SK-N-SH (cell line): ENCODE results near the gene ACER3. TPM values are rescaled to one million over a fixed set of nuclear protein-coding genes. Genes with fewer than 3 reads are reported as not detected.
"Not testable (repeated sequence)": the region's sequence is repeated elsewhere in the genome, so short reads cannot be mapped to it uniquely, and the experiment has no call there.

ENCODE experiments used
- CTCF ChIA-PET: fragments of 300-600, 350-600 bp; formaldehyde crosslinking; extraction: SDS; loops from one replicate; lab custom pipeline; 2021; lab: Yijun Ruan, JAX
- POLR2A ChIA-PET: fragments of 350-600 bp; sonication (Branson Sonifier 250); formaldehyde crosslinking; extraction: SDS; loops from one replicate; lab custom pipeline; 2020; ENCODE audit warnings: antibody characterized with exemption, inconsistent platforms; lab: Yijun Ruan, JAX
- DNase-seq: peaks from one replicate; pipeline ENCODE4 v3.0.0; 2012
- H2AFZ ChIP-seq: fragments of 200-600 bp; sonication (generic); 2 replicates; pipeline ENCODE4 v1.8.1; 2016; ENCODE audit warnings: antibody characterized with exemption, mild to moderate bottlenecking, low read depth
- H3F3A ChIP-seq: fragments of 200-600 bp; sonication (generic); replicated peaks from 2 replicates; pipeline ENCODE3; 2016; ENCODE audit warnings: antibody characterized with exemption, mild to moderate bottlenecking; ENCODE audit not compliant: insufficient read depth
- H3K27ac ChIP-seq, 2 experiments: fragments of 200-500 bp in 1 of 2; fragments of 200-600 bp in 1 of 2; sonication (Bioruptor generic) in 1 of 2; sonication (generic), shearing (Covaris generic) in 1 of 2; 2 replicates each; pipeline versions ENCODE4 v1.5.1 to v1.6.1; 2014 to 2016; ENCODE audit warnings: low read depth in 2 of 2, inconsistent platforms in 1 of 2, low read length in 1 of 2, mild to moderate bottlenecking in 1 of 2, mixed read lengths in 1 of 2
- H3K27me3 ChIP-seq: fragments of 200-600 bp; sonication (generic), shearing (Covaris generic); 2 replicates; pipeline ENCODE4 v1.6.1; 2016; ENCODE audit warnings: mixed run types; ENCODE audit not compliant: insufficient read depth
- H3K36me3 ChIP-seq, 2 experiments: fragments of 200-500 bp in 1 of 2; fragments of 200-600 bp in 1 of 2; sonication (Bioruptor generic) in 1 of 2; sonication (generic) in 1 of 2; replicated peaks in 1 of 2; 2 replicates each; pipeline versions ENCODE3 to v1.5.1; 2014 to 2016; ENCODE audit warnings: low read length in 1 of 2, mild to moderate bottlenecking in 1 of 2; ENCODE audit not compliant: insufficient read depth in 2 of 2, control insufficient read depth in 1 of 2
- H3K4me1 ChIP-seq, 2 experiments: fragments of 200-500 bp in 1 of 2; fragments of 200-600 bp in 1 of 2; sonication (Bioruptor generic) in 1 of 2; sonication (generic), shearing (Covaris generic) in 1 of 2; 2 replicates each; pipeline versions ENCODE4 v1.5.1 to v1.6.1; 2014 to 2016; ENCODE audit warnings: low read depth in 1 of 2, low read length in 1 of 2, mixed run types in 1 of 2; ENCODE audit not compliant: insufficient read depth in 2 of 2, control insufficient read depth in 1 of 2
- H3K4me2 ChIP-seq: fragments of 200-600 bp; sonication (generic), shearing (Covaris generic); 2 replicates; pipeline ENCODE4 v1.6.1; 2017; ENCODE audit warnings: mixed run types
- H3K4me3 ChIP-seq, 2 experiments: fragments of 200-500 bp in 1 of 2; fragments of 200-600 bp in 1 of 2; sonication (Bioruptor generic) in 1 of 2; sonication (generic), shearing (Covaris generic) in 1 of 2; 2 replicates each; pipeline versions ENCODE4 v1.5.1 to v1.8.1; 2014 to 2016; ENCODE audit warnings: low read depth in 2 of 2, inconsistent platforms in 1 of 2, low read length in 1 of 2, mild to moderate bottlenecking in 1 of 2, mixed read lengths in 1 of 2, moderate library complexity in 1 of 2
- H3K79me2 ChIP-seq: fragments of 200-600 bp; sonication (generic); 2 replicates; pipeline ENCODE4 v1.8.1; 2017; ENCODE audit warnings: mild to moderate bottlenecking; ENCODE audit not compliant: insufficient read depth
- H3K9ac ChIP-seq: fragments of 200-600 bp; sonication (generic); 2 replicates; pipeline ENCODE4 v1.6.1; 2017; ENCODE audit warnings: mixed run types
- H3K9me2 ChIP-seq: fragments of 200-600 bp; sonication (generic); 2 replicates; pipeline ENCODE4 v1.6.1; 2017; ENCODE audit warnings: mixed run types
- H3K9me3 ChIP-seq: fragments of 200-600 bp; sonication (generic); 2 replicates; pipeline ENCODE4 v1.6.1; 2017; ENCODE audit warnings: mixed run types, mild to moderate bottlenecking, moderate library complexity
- H4K20me1 ChIP-seq: fragments of 200-600 bp; sonication (generic); 2 replicates; pipeline ENCODE4 v1.6.1; 2017; ENCODE audit warnings: mild to moderate bottlenecking, mixed run types; ENCODE audit not compliant: insufficient read depth
- EZH2phosphoT487 ChIP-seq: fragments of 200-600 bp; sonication (generic); IDR thresholded peaks from 2 replicates; pipeline ENCODE4 v1.6.1; 2017; ENCODE audit warnings: low read depth, mixed run types, mild to moderate bottlenecking, antibody characterized with exemption, moderate library complexity, borderline replicate concordance
- RXRA ChIP-seq: IDR thresholded peaks from 2 replicates; pipeline ENCODE4 v1.4.0; 2012; ENCODE audit warnings: low read depth, mild to moderate bottlenecking, borderline replicate concordance
- TCF12 ChIP-seq: IDR thresholded peaks from 2 replicates; pipeline ENCODE4 v1.4.0; 2012
- WGBS: methylation state at CpG from one replicate; pipeline ENCODE4 v1.1.6; 2017; ENCODE audit warnings: low lambda C conversion rate; 5-methylcytosine and 5-hydroxymethylcytosine counted together
- polyA plus RNA-seq, 3 experiments: library from polyadenylated mRNA; depleted of rRNA; stranded (reverse); fragments of >200 nt; gene quantifications; 2 replicates each; pipeline ENCODE4 v1.2.3, GENCODE V29; 2012

ACER3 gene
- polyA plus RNA-seq, 1 of the 3 experiments (the other 2 are of a cell fraction): 5.4 TPM

GRCh38 chr11:76861490-76861953, 804 bp downstream of the ACER3 start:
- no peak for DNase-seq
- ChIA-PET CTCF (interaction anchor here (0.9 kb wide), 1 partner anchor 57 kb away, joined by 3 read pairs; no protein-coding TSS in a partner anchor), POLR2A (no interaction called here)
- no peaks in the 10 kb centered on the region for H3F3A ChIP-seq
- H3K4me2 ChIP-seq: peak overlapping the region; percentile 84
- no peaks in the 10 kb centered on the region for H4K20me1 ChIP-seq
- H3K36me3 ChIP-seq: no peaks in the 10 kb centered on the region
- H3K27ac ChIP-seq: peak overlapping the region; percentile 67 to 70; a peak in 2 of 4 replicates
- peaks cover 20% of the 10 kb centered on the region for H3K79me2 ChIP-seq
- H3K4me1 ChIP-seq: peaks cover 7 to 10% of the 10 kb centered on the region in 2 experiments; a peak in 3 of 4 replicates
- no peaks in the 10 kb centered on the region for H3K9me2 ChIP-seq
- peak overlapping the region; percentile 64 to 80 for H3K4me3 ChIP-seq
- H2AFZ ChIP-seq: peak overlapping the region; percentile 87
- H3K27me3 ChIP-seq: no peaks in the 10 kb centered on the region
- no peak for TF ChIP-seq RXRA
- no peaks in the 10 kb centered on the region for H3K9me3 ChIP-seq
- H3K9ac ChIP-seq: peak overlapping the region; percentile 90
- 34% methylated on average over 6 of the region's 6 CpGs for WGBS

DNA sequence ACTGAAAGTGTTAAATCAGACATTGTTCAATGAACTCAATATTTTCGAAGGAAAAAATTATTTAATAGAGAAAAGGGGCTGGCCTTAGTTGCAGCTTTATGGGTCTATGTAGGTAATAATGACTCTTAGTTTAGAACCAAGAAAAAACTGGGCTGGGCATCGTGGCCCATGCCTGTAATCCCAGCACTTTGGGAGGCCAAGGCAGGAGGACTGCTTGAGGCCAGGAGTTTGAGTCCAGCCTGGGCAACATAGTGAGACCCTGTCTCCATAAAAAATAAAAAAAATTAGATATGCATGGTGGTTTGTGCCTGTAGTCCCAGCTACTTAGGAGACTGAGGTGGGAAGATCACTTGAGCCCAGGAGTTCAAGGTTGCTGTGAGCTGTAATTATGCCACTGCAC, 2.1 kb downstream of the ACER3 start:
- H3K79me2 ChIP-seq: peaks cover 20% of the 10 kb centered on the region
- POLR2A ChIA-PET, H3K4me1 ChIP-seq, H3K27me3 ChIP-seq, H3K4me3 ChIP-seq, DNase-seq, H3K9me2 ChIP-seq, H3K9me3 ChIP-seq, H3K36me3 ChIP-seq, H3K27ac ChIP-seq, H4K20me1 ChIP-seq, H3F3A ChIP-seq, H2AFZ ChIP-seq, H3K9ac ChIP-seq, H3K4me2 ChIP-seq: not testable (repeated sequence)
- CTCF ChIA-PET: interaction anchor here (1.1 kb wide), 1 partner anchor 57 kb away, joined by 3 read pairs; no protein-coding TSS in a partner anchor
- 80% methylated on average over 2 of the region's 2 CpGs for WGBS

DNA sequence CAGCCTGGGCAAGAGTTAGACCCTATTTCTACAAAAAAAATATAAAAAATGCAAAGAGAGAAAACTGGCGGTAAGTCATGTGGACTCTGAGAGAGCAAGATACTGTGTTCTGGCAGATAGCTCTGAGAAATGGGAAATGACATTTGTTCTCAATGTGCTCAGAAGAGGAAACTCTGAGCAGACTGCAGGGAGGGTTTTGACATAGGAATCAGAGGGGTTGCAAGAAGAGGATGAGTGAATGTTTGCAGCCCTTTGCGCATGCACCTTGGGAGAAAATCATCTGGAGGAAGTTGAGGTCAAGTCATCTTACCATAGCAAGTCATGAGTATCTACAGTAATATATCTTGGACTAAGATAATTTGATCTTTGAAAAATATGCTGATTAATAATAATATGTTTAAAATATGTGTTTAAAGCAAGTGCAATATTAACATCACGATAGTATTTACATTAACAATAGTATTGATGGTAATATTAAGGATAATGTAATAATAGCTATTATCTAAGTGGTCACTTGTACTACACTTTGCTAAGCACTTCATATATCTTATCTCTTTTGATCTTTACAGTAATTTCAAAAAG, 2.6 kb downstream of the ACER3 start:
- no peak for DNase-seq
- H3K27ac ChIP-seq: no peak overlapping the region
- peaks cover 7 to 10% of the 10 kb centered on the region in 2 experiments; a peak in 3 of 4 replicates for H3K4me1 ChIP-seq
- H3K36me3 ChIP-seq: no peaks in the 10 kb centered on the region
- POLR2A ChIA-PET: no interaction called here
- no peak overlapping the region for H2AFZ ChIP-seq
- no peaks in the 10 kb centered on the region for H3F3A ChIP-seq
- WGBS: 96% methylated on average over 3 of the region's 3 CpGs
- TF ChIP-seq EZH2phosphoT487 (no peak), TCF12 (no peak)
- CTCF ChIA-PET: interaction anchor here (1.1 kb wide), 1 partner anchor 57 kb away, joined by 3 read pairs; no protein-coding TSS in a partner anchor
- H3K79me2 ChIP-seq: peaks cover 20% of the 10 kb centered on the region
- H3K27me3 ChIP-seq: no peaks in the 10 kb centered on the region
- no peak overlapping the region for H3K4me3 ChIP-seq
- no peak overlapping the region for H3K4me2 ChIP-seq
- no peaks in the 10 kb centered on the region for H4K20me1 ChIP-seq
- no peaks in the 10 kb centered on the region for H3K9me3 ChIP-seq
- H3K9me2 ChIP-seq: no peaks in the 10 kb centered on the region
- H3K9ac ChIP-seq: no peak overlapping the region
